CD4-positive, alpha-beta T cell treated with Interleukin-4 for 4 hours (primary cell): ENCODE data around the gene SH2D7.
A peak's percentile ranks its signal among the peaks of the same experiment; 100 is the strongest.
"Not testable (repeated sequence)": the region's sequence is repeated elsewhere in the genome, so short reads cannot be mapped to it uniquely, and the experiment has no call there.

ENCODE experiments used
- DNase-seq: peaks from one replicate; pipeline ENCODE4 v3.0.0-alpha.2; 2020

SH2D7 gene

DNA sequence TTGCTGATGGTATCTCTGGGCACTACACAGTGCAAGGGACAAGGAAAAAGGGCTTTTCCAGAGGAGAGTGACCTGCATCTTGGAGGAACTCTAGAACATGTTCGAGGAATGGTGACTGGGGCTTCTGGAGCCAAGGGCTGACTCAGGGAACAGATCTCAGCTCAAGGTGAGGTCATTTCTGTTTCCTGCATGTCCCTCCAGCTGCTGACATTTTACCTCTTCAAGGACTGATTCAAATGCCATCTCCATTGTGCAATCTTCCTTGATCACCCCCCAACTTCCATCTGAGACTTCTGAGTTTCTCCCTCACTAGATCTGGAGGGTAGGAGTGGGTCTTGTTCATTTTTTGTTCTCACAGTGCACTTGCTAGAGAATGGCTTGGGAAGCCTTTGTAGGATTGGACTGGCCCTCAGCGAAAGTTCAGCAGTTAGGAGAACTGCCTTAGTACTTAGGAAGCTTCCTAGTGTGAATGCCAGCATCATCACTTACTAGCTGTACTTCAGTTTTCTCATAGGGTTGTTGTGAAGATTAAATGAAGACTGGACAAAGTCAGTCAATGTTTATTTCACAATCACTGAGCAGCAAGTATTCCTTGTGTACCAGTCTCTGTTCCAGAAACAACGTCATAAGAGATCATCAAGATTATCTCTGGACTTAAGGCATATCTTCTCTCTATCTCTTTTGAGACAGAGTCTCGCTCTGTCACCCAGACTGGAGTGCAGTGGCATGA is 54.2 kb downstream of the SH2D7 start:
- no peak for DNase-seq

DNA sequence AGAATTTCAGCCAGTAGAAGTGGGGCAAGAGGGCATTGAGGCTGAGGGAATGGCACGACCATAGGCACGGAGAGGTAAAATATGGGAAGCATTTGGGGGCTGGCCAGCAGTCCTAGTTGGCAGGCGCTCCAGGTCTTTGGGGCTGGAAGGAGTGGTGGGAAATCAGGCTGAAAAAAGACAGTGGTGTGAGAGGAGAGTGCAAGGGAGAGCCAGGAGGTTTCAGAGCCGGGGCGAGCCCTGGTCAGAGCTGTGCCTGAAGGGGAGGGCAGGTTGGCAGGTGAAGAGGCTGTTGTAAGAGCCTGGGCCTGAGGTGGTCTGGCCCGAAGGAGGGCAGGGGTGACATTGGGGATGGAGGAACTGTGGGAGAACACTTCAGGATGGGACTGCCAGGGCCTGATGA is 55.2 kb downstream of the SH2D7 start:
- no peak for DNase-seq

DNA sequence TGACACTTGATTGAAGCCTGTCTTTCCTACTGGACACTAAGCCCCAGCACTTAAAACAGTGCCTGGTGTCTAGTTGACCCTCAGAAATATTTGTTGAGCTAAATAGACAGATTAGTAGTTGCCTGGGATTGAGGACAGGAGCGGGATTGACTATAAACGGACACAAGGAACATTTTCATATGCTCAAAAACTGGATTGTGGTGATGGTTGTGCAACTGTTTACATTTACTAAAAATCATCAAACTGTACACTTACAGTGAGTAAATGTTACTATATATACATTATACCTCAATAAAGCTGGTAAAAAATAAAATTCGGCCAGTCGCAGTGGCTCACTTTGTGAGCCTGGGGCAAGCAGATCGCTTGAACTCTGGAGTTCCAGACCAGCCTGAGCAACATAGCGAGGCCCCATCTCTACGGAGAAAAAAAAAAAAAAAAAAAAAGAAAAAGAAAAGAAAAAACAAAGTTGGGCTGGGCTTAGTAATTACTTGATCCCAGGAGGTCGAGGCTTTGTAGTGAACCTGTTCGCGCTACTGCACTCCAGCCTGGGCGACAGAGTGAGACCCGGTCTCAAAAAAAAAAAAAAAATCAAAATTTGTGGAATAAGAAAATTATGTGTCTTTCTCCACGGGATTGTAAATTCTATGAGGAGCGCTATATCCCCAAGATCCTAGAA is 56.2 kb downstream of the SH2D7 start:
- no peak for DNase-seq

DNA sequence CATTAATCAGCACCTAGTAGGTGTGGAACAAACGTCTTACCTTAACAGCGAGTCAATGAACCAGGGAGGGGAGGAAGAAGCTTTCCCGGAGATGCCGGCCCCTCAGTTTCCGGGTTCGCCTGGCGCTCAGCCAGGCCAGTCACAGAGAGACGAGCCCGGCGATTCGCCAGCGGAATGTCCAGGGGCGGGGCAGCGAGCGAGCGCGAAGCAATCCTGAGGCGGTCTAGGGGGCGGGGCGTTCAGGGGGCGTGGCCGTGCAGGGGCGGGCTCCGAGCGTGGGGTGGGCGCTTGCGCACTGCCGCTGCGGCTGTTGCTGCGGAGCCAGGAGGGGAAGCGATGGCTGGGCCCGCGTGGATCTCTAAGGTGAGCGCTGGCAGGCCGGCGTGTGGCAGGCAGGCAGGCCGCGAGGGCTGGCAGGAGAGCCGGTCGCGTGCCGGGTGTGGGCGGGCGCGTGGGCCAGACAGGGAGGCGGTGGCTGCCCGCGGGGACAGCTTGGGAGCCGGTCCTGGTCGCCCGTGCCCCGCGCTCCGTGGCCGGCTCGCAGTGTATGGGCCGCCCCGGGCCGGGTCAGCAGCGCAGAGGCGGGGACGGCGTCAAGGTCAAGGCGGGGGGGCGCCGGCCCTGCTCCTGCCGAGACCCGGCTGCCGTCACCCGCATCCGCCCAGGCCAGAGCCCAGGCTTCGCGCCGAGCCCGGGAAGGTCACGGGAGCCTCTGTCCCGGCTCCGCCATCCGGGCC is 56.9 kb downstream of the SH2D7 start, which contains the start of gene IDH3A:
IDH3A (plus strand) TSS at position 295 of the 737 bp plus-strand sequence; CDS start at position 337, 42 bp downstream.
- peak; percentile 97 for DNase-seq

DNA sequence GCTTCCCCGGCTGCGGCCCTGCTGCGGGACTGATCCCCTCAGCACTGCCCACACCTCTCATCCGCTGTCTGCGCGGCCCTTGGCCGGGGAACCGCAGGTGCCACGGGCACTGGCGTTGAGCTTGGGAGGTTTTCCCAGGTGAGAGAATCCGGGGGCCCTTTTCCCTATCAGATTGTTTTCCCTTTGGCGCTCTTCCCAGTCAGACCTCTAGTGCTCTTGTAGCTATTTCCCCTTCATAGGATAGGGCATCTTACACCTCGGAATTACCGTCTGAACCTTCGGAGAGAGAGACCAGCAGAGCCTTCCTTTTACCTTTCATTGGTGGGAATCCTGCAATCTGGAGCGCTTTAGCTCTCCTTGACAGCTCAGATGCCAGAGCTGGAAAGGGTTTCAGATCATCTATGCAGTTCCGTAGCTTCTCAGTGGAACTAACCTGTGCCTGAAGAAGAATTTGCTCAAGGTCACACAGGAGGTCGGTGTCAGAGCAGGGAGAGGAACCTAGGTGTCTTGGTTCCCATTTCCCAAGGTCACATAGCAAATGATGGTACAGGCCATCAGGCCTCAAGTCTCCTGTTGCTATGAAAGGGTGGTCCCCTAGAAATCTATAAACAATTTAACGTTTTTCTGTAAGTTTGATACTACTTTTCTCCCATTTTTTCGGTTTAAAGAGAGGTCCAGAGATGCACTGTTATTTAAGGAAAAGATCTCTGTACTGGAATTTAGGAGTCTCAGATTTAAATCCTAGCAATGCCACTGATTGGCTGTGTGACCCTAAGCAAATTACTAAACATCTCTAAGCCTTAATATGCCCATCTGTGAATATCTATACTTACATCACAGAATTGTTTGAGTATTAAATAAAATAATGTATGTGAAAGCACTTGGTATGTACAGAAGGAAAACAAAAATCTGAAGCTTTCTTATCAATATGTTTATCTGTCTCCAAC is 57.7 kb downstream of the SH2D7 start:
- no peak for DNase-seq

DNA sequence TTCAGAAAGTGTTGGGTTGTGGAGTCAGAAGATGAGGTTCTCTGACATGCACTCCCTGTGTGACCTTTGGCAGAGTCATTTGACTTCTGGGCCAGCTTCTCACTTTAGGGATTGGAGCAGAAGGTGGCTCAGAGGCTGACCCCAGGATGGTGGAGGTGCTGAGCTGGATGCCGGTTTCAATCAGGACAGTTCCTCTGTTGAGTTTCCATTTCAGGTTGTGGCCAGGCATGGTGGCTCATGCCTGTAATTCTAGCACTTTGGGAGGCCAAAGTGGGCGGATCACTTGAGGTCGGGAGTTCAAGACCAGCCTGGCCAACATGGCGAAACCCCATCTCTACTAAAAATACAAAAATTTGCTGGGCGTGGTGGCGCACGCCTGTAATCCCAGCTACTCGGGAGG is 58.7 kb downstream of the SH2D7 start:
- DNase-seq, result not testable (repeated sequence)
